ENCODE data around the gene ABAT. TPM values are rescaled to one million over a fixed set of nuclear protein-coding genes. Genes with fewer than 3 reads are reported as not detected.

Gene ABAT
- total and polyA plus RNA-seq, 7 donors: 0.55 to 1.7 (median 0.79) TPM

DNA sequence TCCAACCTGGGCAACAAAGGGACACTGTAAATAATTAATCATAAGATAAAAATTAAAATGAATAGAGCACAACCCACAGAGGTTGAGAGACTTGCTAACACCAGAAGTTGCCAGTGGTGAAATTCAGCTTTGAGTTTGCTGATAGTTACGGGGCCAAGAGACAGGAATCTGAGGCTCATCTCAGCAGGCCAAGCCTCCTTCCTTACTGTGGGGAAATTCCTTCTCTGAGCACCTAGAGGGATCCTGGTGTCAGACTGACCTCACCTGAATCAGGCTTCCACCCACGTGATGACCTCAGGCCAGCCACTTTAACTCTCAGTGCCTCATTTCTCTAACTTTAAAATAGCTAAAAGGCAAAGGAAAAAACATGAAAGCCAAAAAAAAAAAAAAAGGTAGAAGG lies 4.7 kb downstream of the ABAT start:
- TF ChIP-seq, protein P1, sequence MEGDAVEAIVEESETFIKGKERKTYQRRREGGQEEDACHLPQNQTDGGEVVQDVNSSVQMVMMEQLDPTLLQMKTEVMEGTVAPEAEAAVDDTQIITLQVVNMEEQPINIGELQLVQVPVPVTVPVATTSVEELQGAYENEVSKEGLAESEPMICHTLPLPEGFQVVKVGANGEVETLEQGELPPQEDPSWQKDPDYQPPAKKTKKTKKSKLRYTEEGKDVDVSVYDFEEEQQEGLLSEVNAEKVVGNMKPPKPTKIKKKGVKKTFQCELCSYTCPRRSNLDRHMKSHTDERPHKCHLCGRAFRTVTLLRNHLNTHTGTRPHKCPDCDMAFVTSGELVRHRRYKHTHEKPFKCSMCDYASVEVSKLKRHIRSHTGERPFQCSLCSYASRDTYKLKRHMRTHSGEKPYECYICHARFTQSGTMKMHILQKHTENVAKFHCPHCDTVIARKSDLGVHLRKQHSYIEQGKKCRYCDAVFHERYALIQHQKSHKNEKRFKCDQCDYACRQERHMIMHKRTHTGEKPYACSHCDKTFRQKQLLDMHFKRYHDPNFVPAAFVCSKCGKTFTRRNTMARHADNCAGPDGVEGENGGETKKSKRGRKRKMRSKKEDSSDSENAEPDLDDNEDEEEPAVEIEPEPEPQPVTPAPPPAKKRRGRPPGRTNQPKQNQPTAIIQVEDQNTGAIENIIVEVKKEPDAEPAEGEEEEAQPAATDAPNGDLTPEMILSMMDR (IDR thresholded peaks at IDR 0.05): no peak
- WGBS, 3 donors: 91 to 96% (median 94%) methylated on average over 2 of the region's 2 CpGs
- Histone ChIP-seq H3K4me3 (no peak overlapping the region), H3K36me3 (ENCODE audit: insufficient read depth in 1 of 2, low read depth in 1 of 2) (no peaks in the 10 kb centered on the region), H3K4me1 (peaks cover 5% of the 10 kb centered on the region), H3K27ac (no peak overlapping the region), H3K27me3 (ENCODE audit: insufficient read depth in 3 of 3, low read length in 2 of 3) (no peaks in the 10 kb centered on the region), H3K9me3 (no peaks in the 10 kb centered on the region)
- DNase-seq (no peak), ATAC-seq (no peak)
- intact Hi-C loops (cut with DNase I): no loop called here

DNA sequence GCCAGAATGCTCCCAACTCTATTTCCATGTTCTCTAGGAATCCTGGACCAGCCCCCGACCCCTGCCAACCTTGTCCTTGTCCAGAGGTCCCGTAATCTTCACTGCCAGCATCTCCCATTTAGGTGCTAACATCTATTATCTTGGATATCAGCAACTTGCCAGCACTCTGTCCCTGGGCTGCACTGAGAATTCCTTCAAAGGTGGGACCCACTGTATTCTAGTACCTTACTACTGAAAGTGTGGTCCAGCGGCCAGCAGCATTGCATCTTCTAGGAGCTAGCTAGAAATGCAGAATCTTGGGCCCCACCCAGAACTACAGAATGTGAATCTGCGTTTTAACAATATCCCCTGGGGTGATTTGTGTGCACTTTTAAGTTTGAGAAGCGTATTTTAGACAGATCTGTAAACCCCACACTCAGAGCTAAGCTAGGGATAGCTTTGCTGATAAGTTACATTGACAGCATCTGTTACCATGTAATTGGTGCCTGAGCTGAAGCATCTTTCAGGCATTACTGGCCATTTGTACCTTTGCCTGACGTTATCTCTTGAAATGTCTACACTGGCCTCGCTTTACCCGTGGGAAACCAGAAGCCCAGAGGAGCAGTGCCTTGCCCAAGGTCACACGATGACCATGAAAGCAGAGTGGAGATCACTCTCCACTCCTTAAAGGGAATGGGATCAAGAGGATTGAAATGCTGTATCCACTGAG lies 8.3 kb downstream of the ABAT start:
- DNase-seq (no peak), ATAC-seq (no peak)
- intact Hi-C loops (cut with DNase I): no loop called here
- H3K36me3 ChIP-seq (ENCODE audit: insufficient read depth in 1 of 2, low read depth in 1 of 2): no peaks in the 10 kb centered on the region
- no peak overlapping the region for H3K27ac ChIP-seq
- TF ChIP-seq, protein P1 (IDR thresholded peaks at IDR 0.05): no peak
- no peaks in the 10 kb centered on the region for H3K27me3 ChIP-seq (ENCODE audit: insufficient read depth in 3 of 3, low read length in 2 of 3)
- H3K4me3 ChIP-seq: no peak overlapping the region
- no peaks in the 10 kb centered on the region for H3K9me3 ChIP-seq
- WGBS, 3 donors: 79 to 89% (median 81%) methylated on average over 9 of the region's 9 CpGs
- peaks cover 4% of the 10 kb centered on the region for H3K4me1 ChIP-seq

DNA sequence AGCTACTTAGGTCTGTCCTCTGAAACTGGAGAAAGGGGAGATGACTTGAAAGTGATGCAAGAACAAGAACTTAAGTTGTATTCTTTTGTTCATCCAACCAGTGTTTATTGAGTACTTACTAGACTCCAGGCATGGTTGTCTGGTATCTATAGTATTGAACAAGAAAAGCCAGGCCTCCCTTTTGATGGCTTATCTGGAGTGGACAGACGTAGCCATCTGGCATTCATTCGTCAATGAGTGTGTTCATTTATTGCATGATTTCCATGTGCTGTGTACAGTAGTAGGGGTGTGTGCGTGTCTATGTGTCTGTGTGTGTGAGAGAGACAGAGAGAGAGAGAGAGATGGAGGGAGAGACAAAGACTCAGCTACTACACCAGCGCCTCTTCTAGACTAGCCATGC lies 9.2 kb downstream of the ABAT start:
- Histone ChIP-seq H3K27me3 (ENCODE audit: insufficient read depth in 3 of 3, low read length in 2 of 3) (no peaks in the 10 kb centered on the region), H3K4me1 (peaks cover 4% of the 10 kb centered on the region), H3K9me3 (no peaks in the 10 kb centered on the region), H3K36me3 (ENCODE audit: insufficient read depth in 1 of 2, low read depth in 1 of 2) (no peaks in the 10 kb centered on the region), H3K4me3 (no peak overlapping the region), H3K27ac (no peak overlapping the region)
- WGBS, 3 donors: 69 to 82% (median 75%) methylated on average over 4 of the region's 4 CpGs
- DNase-seq (no peak), ATAC-seq (no peak)
- intact Hi-C loops (cut with DNase I): no loop called here
- TF ChIP-seq, protein P1 (IDR thresholded peaks at IDR 0.05): no peak

DNA sequence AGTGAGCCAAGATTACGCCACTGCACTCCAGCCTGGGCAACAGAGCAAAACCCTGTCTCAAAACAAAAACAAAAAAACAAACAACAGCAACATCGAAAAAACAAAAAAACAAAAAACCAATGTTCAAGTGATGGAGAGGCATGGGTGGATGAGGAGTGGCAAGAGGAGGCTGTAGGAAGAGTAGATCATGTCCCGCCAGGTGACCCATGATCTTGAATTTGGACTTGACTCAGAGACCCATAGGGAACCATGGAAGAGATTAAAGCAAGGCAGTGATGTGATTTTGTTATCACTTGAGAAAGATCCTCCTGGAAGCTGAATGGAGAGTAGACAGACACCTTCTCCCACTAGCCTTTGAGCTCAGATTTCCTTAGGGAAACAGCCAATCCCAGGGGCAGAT lies 11.2 kb downstream of the ABAT start:
- peaks cover 4% of the 10 kb centered on the region for H3K4me1 ChIP-seq
- ATAC-seq: no peak
- TF ChIP-seq, protein P1 (IDR thresholded peaks at IDR 0.05): no peak
- 57 to 75% (median 59%) methylated on average over 3 of the region's 3 CpGs for WGBS, 3 donors
- no peak overlapping the region for H3K4me3 ChIP-seq
- no peak overlapping the region for H3K27ac ChIP-seq
- peaks cover 18% of the 10 kb centered on the region for H3K9me3 ChIP-seq
- intact Hi-C loops (cut with DNase I): no loop called here
- no peak for DNase-seq
- H3K27me3 ChIP-seq (ENCODE audit: insufficient read depth in 3 of 3, low read length in 2 of 3): no peaks in the 10 kb centered on the region
- no peaks in the 10 kb centered on the region for H3K36me3 ChIP-seq (ENCODE audit: insufficient read depth in 1 of 2, low read depth in 1 of 2)
